Fibroblast of skin of left biceps (primary cell): Measurements from ENCODE around the gene CD2BP2.
"Not testable (repeated sequence)": the region's sequence is repeated elsewhere in the genome, so short reads cannot be mapped to it uniquely, and the experiment has no call there.

Experiments
- DNase-seq, 2 experiments: peaks; one replicate each; pipeline ENCODE4 v3.0.0-alpha.2; 2013; ENCODE audit warnings: low read depth in 2 of 2

The CD2BP2 gene

DNA sequence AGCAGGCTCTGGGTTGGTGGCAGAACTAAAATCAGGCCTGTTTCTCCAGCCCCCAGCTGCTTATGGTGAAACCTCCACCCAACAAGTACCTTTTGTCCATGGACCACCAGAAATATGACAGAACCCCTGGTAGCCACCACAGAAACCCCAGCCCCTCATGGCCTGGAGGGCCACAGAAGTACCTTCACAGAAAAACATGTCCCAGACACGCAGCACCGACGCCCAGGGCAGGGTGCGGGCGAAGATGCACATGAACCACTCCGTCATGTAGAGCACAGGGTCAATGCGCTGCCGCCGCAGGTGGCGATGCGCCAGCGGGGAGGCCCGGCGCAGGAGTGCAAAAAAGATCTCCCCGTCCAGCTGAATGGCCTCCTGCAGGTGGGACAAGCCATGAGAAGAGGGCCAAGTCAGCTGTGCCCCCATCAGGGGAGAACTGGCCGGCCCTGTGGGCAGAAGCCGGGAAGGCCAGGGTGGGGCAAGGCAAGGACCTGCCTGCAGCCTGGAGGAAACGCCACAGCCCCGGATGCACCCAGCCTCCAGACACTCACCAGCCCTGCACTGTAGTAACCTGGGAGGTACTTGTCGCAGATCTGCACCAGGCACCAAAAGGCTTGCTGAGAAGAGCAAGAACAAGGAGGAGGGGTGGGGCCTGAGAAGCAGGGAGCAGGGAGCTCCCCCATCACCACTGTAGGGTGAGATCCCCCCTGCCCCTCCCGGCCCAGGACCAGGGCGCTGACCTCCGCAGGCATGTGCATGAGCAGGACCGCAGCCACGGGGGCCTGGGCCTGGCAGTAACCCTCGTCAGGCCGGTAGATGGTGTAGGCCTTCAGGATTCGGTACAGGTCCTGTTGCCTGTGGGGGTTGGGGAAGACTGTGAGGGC, 4.1 kb upstream of the CD2BP2 start:
- DNase-seq: no peak

GRCh38 chr16:30358577-30358936, 3.4 kb upstream of the CD2BP2 start:
- DNase-seq: no peak

DNA sequence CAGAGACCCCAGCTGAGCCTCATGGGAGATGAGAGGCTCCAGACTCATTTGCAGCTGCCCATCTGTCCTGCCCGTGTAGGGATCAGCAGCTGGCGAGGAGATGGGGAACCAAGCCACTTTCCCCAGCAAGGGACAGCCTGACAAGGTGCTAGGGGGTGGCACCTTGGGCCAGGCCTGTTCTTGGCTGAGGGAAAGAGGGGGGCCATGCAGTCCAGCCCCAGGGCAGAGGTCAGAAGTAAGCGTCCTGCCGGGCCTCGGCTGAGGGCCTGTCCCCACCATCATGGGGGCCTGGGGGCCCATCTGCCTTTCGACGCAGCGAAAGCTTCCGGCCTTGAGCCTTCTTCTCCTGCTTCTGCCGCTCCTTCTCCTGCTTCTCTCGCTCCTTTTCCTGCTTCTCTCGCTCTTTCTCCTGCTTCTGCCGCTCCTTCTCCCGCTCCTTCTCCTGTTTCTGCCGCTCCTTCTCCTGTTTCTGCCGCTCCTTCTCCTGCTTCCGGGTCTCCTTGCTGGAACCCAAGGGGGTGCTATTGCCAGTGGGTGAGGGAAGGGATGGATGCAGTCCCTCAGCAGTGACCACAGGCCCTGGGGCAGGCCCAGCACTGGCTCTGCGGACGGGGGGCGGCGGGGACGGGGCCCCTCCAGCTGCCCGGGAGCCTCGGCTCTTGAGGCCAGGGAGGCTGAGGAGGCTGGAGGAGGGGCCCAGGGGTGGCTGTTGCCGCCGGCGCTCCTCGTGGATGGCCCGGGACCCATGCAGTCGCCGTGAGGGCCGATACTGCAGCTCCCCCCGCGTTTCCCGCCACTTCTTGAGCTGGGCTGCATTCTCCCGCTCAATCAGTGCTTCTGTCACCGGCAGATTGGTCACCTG, 2.8 kb upstream of the CD2BP2 start:
- DNase-seq: no peak

- DNase-seq: no peak
Observed at GRCh38 chr16:30357085-30357714, 2.1 kb upstream of the CD2BP2 start.

DNA sequence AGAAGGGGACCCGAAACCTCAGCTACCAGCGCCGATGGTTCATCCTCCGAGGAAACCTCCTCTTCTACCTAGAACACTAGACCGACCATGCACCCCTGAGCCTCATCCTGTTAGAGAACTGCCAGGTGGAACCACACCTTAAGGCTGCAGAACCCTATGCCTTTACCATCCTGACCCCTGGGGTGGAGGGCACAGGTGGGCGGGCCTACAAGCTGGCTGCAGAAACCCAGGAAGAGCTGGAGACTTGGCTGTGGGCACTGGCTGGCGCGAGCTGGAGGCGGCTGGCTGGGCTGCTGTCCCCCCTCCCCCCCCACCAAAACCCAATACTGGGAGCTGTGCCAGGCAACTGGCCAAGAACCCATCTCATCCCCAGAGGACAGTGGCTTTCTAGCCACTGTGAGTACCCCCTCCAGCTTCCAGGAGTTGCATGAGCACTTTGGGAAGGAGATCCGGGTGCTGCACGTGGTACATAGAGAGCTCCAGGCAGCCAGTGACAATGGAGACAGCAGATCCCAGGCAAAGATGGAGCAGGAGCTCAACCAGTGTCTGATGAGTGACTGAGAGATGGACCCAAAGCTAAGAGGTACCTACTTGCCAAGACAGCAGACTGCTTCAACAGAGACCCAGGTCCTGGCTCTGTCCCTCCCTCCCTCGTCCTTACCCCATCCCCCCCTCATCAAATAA, 1.4 kb upstream of the CD2BP2 start:
- no peak for DNase-seq

DNA sequence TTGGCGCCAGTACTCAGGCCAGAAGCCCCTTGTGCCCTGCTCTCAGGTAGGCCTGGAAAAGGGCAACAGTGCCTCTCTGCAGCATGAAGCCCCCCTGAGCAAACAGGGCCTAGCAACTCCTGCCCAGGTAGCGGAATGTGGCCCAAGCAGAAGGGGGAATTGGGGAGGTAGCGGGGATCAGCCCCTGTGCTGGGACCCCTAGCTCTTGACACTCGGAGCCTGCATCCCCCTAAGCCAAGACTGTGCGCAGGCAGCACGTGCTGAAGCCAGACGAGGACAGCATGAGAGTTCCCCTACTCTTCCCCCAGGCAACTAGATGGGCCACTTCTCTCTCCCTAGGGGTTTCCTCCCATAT, 823 bp upstream of the CD2BP2 start:
- DNase-seq: no peak

- DNase-seq: no peak
Observed at GRCh38 chr16:30354423-30355143, 525 bp downstream of the CD2BP2 start.

- DNase-seq: no peak
Observed at GRCh38 chr16:30353438-30354129, 1.5 kb downstream of the CD2BP2 start.

DNA sequence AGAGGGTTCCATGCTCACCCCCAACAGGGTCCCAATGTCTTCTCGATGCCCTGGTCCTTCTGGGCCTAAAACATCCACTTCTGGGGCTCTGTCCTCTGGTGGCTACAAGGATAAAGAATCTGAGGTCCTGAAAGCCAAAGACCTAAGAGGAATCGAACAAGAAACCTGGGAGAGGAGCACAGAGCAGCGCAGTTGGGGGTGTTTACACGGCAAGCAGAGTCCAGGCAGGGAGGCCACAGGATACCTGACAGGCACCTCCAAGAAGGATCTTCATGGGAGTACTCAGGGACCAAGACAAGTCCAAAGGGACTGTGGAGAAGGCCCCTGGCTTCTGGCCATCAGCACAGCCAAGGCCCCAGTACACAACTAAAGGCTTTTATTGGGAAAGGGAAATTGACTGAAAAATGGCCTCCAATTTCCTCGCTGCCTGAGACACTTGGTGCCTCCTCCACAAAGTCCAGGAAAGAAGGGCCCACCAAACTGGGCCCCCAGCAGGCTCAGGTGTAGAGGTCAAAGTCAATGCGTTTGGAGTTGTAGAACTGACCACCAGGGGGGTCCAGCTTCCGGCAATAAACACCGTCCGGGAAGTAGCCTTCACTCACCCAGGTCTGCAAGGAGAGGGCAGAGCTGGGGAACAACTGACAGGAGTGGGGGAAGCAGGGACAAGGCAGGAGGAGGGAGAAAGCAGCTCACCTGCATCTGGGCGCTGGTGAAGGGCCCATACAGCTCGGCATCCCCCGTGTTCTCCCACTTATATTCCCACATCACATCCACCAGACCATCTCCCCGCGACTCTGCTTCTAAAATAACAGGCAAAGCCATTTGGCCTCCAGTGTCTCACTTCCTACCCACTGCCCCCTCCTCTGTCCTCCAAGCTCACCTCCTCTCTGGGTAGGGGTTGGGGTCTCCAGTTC, 2.4 kb downstream of the CD2BP2 start:
- no peak for DNase-seq

- no peak for DNase-seq
Observed at GRCh38 chr16:30351586-30352419, 3.3 kb downstream of the CD2BP2 start.

DNA sequence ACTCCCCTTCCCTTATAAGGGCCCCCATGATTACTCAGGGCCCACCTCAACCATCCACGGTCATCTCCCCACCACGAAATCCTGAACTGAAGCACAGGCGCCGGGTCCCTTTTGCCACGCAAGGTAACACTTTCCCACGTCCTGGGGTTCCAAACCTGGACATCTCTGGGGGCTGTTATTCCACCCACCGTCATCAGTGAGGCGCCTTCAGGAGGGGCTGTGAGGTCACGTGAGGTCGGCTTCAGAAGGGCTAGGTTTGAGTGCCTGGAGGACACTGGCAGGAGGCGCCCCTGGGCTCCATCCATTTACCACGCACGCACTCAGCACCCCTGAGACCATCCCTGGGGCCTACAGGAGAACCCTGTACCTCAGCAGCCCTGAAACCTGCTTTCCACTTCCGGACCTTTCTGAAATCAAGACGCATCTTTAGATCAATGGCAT, 4.1 kb downstream of the CD2BP2 start:
- no peak for DNase-seq

GRCh38 chr16:30350134-30350871, 4.8 kb downstream of the CD2BP2 start:
- DNase-seq: no peak

GRCh38 chr16:30349675-30350074, 5.4 kb downstream of the CD2BP2 start:
- no peak for DNase-seq

- no peak for DNase-seq
Observed at GRCh38 chr16:30348929-30349328, 6.2 kb downstream of the CD2BP2 start.

DNA sequence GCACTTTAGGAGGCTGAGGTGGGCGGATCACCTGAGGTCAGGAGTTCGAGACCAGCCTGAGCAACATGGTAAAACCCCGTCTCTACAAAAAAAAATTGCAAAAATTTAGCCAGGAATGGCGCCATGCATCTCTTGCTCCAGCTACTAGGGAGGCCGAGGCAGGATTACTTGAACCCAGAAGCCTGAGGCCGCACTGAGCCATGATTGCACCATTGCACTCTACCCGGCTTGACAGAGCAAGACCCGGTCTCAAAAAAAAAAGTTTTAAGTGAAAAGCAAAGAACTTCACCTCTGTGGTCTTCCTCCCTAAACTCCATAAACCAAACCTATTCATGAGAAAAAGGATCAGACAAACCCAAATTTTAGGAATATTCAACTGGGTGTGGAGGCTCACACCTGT, 7.0 kb downstream of the CD2BP2 start:
- DNase-seq: no peak

DNA sequence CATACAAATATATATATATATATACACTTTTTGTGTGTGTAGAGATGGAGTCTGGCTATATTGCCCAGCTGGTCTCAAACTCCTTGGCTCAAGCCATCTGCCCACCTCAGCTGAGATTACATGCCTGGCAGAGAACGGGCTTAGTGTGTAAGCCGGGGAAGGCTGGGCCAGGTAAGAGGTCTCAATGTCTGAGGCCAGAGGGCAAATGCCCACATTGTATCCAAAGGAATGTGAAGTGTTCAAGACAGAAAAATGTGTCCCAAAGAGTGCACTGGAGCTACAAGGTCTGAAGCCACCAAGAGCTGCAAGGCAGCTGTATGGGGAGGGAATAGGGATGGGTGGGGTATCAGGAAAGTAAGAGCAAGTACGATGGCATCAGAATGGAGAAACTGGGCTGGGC, 8.8 kb downstream of the CD2BP2 start:
- no peak for DNase-seq

GRCh38 chr16:30343491-30343820, 11.7 kb downstream of the CD2BP2 start:
- not testable (repeated sequence) for DNase-seq
